GM15510 (cell line): ENCODE data around the gene SLCO3A1.

Source experiments
- POLR2A ChIP-seq: IDR thresholded peaks from 3 replicates; pipeline ENCODE4 v1.6.1; 2011; ENCODE audit warnings: borderline replicate concordance; ENCODE audit not compliant: insufficient read length; ENCODE audit errors: extremely low read depth

Gene SLCO3A1

DNA sequence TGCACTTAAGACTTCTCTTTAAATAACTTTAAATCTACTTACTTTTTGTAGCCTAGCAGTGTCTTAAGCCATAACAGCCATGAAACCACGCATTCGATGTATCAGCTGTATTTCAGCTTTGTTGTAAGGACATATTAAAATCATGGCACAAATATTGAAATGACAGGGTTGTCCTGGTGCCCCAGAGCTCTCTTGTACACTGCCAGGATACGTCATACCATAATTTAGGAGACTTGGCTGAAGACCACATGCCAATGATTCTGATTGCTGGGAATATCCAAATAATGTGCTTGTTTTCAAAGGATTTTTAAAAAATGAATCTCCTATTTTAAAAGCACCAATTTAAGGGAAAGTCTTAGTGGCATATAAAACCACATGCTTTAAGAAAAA is 265.4 kb downstream of the SLCO3A1 start:
- no peak for TF ChIP-seq POLR2A

GRCh38 chr15:92120094-92120795 is 266.7 kb downstream of the SLCO3A1 start:
- no peak for TF ChIP-seq POLR2A

- no peak for TF ChIP-seq POLR2A
Measured at GRCh38 chr15:92121047-92121446, 267.5 kb downstream of the SLCO3A1 start.

- no peak for TF ChIP-seq POLR2A
Measured at GRCh38 chr15:92122259-92122658, 268.8 kb downstream of the SLCO3A1 start.

DNA sequence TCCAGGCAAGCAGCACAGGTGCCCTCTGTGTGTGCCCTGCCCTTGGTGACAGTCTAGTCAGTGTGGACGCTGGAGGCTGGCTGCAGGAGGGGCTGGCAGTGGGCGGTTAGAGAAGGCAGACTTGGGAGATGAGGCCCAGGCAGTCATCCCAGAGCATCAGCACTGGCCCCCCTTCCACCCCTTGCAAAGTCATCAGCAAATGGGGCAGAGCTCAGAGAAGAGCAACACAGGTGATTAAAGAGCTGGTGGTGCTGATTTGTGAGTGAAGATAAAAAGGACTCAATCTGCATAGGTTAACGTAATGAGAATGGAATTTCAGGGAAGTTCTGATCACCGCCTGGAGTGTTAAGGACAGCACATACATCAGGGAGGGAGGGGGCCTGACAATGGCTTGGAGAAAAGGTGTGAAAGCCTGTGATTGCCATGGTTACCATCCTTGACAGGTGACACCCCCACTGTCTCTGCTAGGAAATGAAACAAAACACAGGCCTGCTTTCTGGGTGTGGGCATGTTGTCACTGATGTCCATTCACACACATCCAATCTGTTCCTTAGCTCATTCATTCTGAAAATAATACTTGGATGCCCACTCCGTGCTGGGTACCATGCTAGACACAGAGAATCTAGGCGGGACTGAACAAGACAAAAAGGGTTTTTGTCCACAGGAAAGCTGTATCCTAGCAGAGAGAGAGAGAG is 270.6 kb downstream of the SLCO3A1 start:
- TF ChIP-seq POLR2A: no peak

GRCh38 chr15:92124657-92125010 is 271.1 kb downstream of the SLCO3A1 start:
- no peak for TF ChIP-seq POLR2A

- TF ChIP-seq POLR2A: no peak
Measured at GRCh38 chr15:92128788-92129187, 275.3 kb downstream of the SLCO3A1 start.

GRCh38 chr15:92130244-92130643 is 276.7 kb downstream of the SLCO3A1 start:
- TF ChIP-seq POLR2A: no peak

DNA sequence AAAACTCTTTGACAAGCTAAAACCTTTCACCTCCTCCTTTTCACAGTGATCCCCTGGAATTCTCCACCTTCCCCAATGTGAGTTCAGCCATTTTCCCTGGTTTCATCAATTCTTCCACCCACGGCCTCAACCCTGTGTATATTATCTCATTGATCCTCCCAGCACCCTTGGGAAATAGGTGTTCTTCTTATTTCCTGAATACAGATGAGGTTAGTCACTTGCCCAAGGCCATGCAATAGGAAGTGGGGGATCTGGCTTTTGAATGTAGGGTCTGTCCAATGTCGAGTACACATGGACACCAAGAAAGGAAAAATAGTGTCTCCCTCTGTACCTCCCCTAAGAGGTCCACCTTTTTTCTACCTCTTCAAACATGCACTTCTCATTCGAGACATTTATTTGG is 277.4 kb downstream of the SLCO3A1 start:
- TF ChIP-seq POLR2A: no peak

DNA sequence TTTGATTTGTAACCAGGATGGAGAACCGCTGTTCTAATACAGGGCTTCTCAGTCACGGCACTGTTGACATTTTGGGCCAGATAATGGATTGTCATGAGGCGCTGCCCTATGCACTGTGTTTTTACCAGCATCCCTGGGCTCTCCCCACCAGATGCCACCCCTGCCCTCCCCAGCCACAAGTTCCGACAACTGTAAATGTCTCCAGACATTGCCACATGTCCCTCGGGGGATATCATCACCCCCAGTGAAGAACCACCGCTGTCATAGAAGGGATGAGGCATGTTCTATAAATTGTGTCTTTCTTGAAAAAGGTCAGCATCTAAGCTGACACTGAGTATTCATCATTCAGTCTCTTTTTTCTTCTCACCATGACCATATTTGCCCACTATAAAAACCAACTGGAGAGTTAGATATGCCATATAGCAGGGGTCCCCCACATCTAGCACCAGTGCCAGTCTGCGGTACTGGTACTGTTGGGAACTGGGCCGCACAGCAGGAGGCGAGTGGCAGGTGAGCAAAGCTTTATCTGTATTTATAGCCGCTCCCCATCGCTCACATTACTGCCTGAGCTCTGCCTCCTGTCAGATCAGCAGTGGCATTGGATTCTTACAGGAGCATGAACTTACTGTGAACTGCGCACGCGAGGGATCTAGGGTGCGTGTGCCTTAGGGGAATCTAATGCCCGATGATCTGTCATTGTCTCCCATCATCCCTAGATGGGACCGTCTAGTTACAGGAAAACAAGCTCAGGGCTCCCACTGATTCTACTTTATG is 279.7 kb downstream of the SLCO3A1 start:
- no peak for TF ChIP-seq POLR2A

DNA sequence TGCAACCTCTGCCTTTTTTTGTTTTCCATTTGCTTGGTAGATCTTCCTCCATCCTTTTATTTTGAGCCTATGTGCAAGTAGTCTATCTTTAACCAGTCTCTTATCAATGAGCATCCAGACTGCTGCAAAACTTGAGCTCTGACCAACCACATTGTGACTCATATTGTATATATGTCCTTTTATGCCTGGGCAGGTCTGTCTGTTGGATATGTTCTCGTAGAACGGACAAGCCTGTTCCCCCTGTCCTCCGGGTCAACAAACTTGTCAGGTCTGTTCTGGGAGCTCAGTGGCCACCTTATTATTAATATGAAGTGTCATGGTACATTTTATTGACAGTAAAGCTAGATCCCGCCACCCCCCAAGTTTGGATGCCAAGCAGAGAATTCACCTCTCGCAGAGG is 287.3 kb downstream of the SLCO3A1 start:
- TF ChIP-seq POLR2A: no peak

- no peak for TF ChIP-seq POLR2A
Measured at GRCh38 chr15:92141607-92142006, 288.1 kb downstream of the SLCO3A1 start.

GRCh38 chr15:92142242-92143232 is 289.0 kb downstream of the SLCO3A1 start:
- TF ChIP-seq POLR2A: no peak

DNA sequence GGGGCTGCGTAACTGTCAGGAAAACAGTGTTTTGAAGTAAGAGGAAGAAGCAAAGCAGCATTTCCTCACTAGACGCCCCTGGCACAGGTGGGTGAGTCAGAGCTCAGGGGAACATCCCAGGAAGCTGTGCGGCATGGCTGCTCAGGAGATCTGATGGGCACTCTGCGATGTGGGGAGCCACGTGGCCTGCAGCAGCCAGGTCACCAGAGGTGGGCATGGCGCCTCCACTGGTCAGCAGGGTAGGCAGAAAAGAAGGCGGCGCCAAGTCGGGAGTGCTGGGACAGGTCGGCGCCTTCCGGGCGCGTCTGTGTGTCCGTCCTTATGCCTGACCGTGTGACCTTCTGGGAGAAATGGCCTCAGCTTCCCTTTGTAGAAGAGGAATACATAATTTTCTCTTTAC is 290.3 kb downstream of the SLCO3A1 start:
- no peak for TF ChIP-seq POLR2A
